Measurements from ENCODE around the gene CLEC4D. TPM values are rescaled to one million over a fixed set of nuclear protein-coding genes. Genes with fewer than 3 reads are reported as not detected.
"Not testable (repeated sequence)": the region's sequence is repeated elsewhere in the genome, so short reads cannot be mapped to it uniquely, and the experiment has no call there.

CLEC4D gene
- polyA plus RNA-seq (ENCODE audit: insufficient read length in 3 of 3), result under 1 TPM; 0.42 to 0.55 (median 0.43) TPM

DNA sequence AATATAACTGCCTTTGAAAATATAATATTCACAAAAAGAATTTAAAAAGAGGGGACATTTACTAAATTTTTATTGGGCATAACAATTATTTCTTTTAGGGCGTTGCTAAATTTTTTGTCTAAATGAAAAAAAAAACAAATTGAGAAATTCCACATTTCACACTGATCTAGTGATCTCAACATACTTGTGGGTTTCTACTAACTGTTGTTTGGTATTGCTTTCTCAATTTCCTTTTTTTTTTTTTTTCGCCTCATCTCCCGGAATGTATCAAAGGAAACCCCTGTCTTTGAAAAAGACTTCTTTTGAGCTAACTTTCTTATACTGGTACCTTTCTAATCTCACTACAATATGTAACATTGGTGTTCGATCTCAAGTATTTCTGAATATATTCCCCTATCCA lies at the start of gene CLEC4D:
TSS of gene CLEC4D (plus strand) at position 248 of the 400 bp plus-strand sequence. CDS start 230 bp downstream, outside the sequence.
- DNase-seq (ENCODE audit: low read depth in 3 of 3, low spot score in 2 of 3), result no peak

DNA sequence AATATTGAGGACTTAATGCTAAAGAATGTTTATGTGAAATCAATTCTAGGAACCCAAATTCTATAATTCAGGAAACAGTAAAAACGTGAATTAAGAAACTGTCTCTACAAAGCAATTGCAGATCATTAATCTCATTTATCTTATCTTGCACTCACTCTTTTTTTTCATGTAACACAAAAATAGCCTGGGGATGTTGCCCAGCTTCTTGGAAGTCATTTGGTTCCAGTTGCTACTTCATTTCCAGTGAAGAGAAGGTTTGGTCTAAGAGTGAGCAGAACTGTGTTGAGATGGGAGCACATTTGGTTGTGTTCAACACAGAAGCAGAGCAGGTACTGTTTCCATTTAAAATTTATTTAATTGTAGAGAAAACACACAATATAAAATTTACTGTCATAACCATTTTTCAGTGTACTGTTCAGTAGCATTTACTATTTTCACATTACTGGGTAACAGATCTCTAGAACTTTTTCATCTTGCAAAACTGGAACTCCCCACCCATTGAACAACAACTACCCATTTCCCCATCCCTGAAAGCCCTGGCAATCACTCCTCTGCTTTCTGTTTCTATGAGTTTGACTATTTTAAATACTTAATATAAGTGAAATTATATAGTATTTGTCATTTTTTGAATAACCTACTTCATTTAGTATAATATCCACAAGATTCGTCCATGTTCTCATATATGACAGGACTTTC lies 47.9 kb upstream of the CLEC4D start:
- DNase-seq (ENCODE audit: low read depth in 3 of 3, low spot score in 2 of 3), result no peak

DNA sequence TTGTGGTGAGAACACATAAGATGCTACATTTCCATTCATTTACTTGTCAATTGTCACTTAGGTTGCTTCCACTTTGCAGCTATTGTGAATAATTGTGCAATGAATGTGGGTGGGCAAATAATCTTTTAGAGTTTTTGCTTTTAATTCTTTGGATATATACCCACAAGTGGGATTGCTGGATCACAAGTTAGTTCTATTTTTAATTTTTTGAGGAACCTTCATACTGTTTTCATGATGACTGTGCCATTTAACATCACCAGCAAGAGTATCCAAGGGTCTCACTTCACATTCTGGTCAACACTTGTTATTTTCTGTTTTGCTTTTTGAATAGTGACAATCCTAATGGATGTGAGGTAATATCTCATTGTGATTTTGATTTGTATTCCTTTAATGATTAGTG lies 47.1 kb upstream of the CLEC4D start:
- no peak for DNase-seq (ENCODE audit: low read depth in 3 of 3, low spot score in 2 of 3)

DNA sequence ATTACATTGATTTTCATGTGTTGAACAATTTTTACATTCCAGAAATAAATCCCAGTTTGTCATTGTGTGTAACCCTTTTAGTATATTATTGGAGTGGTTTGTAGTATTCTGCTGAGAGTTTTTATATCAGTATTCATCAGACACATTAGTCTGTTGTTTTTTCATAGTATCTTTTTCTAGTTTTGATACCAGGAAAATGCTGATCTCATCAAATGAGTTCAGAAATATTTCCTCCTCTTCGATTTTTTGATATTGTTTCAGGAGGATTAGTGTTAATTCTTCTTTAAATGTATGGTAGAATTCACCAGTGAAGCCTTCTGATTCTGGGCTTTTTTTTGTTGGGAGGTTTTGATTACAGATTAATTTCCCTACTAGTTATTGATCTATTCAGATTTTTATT lies 42.2 kb upstream of the CLEC4D start:
- no peak for DNase-seq (ENCODE audit: low read depth in 3 of 3, low spot score in 2 of 3)

DNA sequence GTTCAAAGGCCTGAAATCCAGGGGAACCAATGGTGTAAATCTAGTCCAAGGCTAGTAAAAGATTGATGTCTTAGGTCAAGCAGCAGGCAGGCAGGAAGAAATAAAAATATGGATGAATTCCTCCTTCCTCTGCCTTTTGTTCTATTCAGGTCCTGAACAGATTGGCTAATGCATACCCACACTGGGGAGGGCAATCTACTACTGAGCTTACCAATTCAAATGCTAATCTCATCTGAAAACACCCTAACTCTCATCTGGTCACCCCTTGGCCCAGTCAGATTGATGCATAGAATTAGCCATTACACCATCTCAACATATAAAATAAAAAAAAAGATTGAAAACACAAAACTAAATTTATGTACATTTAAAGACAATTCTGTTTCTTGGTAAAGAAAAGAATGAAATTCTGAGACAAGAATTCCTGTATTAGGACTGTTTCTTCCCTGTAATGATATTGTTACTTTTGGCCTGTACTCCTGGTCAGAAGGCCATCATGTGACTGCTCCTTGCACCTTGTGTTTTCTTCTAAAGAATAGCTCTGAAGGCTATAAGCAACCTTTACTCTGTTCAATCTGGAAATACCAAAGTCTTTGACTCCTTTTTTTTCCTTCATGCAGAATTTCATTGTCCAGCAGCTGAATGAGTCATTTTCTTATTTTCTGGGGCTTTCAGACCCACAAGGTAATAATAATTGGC lies 37.6 kb upstream of the CLEC4D start:
- no peak for DNase-seq (ENCODE audit: low read depth in 3 of 3, low spot score in 2 of 3)

DNA sequence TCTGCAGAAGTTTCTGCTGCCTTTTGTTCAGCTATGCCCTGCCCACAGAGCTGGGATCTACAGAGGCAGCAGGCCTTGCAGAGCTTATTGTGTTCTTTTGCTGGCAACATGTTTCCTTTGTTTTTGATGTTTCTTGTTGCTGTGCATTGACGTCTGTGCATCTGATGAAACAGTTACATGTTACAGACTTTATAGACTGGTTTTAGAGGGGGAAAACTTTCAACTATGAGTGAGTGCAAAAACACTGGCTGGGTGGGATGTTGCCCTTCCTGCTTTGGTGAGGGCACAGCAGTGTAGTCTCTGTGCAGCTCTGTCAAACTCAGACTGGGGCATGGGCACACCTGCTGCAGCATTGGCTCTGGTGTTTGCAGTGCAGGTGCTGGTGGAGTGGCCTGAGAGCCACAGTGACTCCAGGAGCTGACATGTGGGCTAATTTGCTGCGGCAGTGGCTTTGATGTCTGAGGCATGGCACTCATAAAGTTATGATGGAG lies 30.7 kb upstream of the CLEC4D start:
- no peak for DNase-seq (ENCODE audit: low read depth in 3 of 3, low spot score in 2 of 3)

DNA sequence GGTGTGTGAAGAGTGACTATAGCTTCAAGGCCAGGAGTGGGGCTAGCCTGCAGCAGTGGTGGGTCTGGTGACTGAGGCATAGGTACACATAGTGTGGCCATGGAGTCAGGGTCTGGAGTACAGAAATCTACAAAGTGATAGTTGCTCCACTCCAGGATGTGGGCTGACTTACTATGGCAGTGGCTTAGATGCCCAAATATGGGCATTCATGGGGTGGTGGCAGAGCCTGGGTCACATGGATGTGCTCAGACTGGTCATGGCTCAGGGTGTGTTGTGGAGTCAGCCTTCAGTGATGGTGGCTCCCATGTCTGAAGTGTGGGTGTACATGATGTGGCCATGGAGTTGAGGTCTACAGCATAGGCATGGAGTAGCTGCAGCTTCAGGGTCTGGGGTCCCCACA lies 30.2 kb upstream of the CLEC4D start:
- no peak for DNase-seq (ENCODE audit: low read depth in 3 of 3, low spot score in 2 of 3)

DNA sequence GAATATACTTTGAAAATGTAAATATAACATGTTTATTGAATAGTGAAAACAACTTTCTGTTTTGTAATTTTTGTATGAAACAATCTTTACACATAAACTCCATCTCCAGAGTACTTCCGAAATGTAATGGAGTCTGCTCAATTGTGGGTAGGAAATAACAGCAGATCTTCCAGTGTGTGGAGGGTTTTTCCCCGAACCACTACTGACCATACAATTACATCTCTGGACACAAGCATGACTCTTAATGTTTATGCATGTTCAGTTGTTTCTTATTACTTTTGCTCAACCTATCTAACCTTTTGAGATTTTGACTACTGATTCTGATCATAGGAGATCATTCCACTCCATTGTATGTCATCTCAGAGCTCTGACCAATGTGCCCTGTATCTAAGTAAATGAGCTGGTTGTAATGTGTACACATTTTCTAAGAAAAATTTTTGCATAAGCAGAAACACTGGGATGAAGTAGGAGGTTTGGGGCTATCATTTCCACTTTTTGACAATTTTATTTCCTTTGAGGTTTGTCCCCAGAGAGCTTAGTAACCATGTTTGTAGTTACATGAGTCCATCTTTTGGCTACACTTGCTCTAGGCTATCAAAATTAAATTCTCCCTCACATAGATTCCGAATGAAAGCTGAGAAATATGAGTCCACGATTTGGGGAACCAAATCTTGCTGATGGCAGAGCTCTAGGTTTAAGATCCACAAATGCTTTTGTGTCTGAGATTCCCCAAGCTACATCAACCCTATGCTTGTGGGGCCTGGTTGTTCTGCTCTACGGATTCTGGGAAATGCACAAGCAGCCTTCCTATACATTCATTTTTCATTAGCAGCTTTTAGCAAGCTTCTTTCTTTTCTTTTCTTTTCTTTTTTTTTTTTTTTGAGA lies 21.4 kb upstream of the CLEC4D start:
- DNase-seq (ENCODE audit: low read depth in 3 of 3, low spot score in 2 of 3), result no peak

DNA sequence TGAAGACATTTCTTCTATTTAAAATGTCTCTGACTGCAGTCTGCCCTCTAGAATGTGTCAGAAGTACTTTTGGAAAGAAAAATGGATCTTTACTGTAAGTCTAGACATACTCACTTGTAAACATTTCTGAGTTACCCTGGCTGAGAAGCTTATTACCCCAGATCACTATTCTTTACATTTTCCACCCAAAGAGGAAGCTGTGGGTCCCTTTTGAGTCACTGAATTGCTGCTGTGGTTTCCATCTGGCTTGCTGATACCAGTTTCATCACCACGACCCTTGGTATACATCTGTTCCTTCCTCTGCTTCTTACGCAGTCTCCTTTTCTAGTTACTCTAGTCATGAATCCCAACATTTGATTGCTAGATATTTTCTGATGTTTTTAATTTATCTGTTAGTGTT lies 20.2 kb upstream of the CLEC4D start:
- DNase-seq (ENCODE audit: low read depth in 3 of 3, low spot score in 2 of 3), result no peak

DNA sequence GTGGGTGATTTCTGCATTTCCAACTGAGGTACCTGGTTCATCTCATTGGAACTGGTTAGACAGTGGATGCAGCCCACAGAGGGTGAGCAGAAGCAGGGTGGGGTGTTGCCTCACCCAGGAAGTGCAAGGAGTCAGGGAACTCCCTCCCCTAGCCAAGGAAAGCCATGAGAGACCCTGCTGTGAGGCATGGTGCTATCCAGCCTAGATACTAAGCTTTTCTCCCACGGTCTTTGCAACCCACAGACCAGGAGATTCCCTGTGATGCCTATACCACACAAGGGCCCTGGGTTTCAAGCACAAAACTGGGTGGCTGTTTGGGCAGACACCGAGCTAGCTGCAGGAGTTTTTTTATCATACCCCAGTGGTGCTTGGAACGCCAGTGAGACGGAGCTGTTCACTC lies 17.6 kb upstream of the CLEC4D start:
- not testable (repeated sequence) for DNase-seq (ENCODE audit: low read depth in 3 of 3, low spot score in 2 of 3)

DNA sequence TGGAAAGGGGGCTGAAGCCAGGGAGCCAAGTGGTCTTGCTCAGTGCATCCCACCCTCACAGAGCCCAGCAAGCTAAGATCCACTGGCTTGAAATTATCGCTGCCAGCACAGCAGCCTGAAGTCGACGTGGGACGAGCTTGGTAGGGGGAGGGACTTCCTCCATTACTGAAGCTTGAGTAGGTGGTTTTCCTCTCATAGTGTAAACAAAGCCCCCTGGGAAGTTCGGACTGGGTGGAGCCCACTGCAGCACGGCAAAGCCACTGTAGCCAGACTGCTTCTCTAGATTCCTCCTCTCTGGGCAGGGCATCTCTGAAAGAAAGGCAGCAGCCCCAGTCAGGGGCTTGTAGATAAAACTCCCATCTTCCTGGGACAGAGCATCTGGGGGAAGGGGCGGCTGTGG lies 17.2 kb upstream of the CLEC4D start:
- not testable (repeated sequence) for DNase-seq (ENCODE audit: low read depth in 3 of 3, low spot score in 2 of 3)

DNA sequence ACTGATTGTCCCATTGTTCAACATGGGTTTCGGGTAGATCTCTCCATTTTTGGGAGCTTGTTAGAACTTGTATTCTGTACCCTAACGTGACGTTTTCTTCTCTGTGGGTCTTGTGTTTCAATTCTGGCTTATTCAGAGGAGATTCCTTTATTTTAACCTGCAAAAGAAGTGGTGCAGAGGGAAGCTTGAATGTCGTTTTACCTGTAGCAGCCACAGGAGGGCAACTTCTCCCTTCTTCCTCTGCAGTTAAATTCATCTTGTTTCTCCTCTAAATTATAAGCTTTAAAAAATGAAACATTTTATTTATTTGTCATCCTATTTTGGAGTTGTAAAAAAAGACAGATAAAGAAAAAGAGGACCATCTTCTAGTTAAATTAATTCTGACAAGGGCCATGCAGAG lies 13.7 kb upstream of the CLEC4D start:
- no peak for DNase-seq (ENCODE audit: low read depth in 3 of 3, low spot score in 2 of 3)

DNA sequence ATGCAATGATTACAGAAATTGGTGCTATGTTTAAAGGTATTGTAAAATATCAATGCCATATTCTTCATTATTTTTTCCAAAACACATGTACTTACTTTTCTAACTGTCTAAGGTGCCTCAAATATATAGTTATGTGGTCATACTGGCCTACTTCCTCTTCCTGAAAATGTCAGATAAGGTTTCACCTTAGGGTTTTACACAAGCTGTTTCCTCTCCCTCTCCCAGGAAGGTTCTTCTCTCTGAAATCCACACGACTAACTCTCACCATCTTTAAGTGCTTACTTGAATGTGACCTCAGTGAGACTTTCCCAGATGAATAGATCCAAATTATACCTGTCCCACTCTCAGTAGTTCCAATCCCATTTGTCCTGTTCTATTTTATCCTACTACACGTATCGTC lies 11.6 kb upstream of the CLEC4D start:
- no peak for DNase-seq (ENCODE audit: low read depth in 3 of 3, low spot score in 2 of 3)

DNA sequence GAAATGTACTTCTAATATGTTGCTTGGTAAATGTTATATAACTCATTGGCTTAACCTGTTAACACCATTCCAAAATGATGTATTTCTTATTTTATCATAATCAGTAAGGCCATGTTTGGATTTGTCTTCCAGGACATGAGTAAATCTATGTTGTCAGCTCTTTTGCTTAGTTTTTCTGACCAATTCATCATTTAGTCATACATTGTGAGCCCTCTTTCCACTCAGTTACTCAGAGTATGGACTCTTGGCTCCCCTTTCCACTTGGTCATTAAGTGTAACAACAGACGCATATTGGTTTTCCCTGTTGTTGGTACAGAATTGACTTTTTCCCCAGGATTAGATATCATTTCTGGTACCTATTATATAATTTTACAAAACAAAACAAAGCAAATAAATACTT lies 9.0 kb upstream of the CLEC4D start:
- DNase-seq (ENCODE audit: low read depth in 3 of 3, low spot score in 2 of 3), result no peak

DNA sequence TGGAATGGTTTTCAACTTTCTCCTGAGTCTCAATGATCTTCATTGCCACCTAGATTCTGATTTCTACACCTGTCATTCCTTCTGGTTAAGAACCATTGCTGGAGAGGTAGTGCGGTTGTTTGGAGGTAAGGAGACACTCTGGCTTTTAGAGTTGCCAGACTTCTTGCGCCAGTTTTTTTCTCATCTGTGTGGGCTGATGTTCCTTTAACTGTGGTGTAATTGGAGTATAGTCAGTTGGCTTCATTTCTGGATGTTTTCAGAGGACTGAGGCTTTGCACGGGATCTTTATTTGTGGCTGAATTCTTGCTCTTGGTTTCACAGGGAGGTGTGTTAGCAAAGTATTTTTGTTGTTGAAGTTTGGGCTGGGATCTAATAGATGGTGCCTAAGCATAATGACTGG lies 5.7 kb upstream of the CLEC4D start:
- no peak for DNase-seq (ENCODE audit: low read depth in 3 of 3, low spot score in 2 of 3)

DNA sequence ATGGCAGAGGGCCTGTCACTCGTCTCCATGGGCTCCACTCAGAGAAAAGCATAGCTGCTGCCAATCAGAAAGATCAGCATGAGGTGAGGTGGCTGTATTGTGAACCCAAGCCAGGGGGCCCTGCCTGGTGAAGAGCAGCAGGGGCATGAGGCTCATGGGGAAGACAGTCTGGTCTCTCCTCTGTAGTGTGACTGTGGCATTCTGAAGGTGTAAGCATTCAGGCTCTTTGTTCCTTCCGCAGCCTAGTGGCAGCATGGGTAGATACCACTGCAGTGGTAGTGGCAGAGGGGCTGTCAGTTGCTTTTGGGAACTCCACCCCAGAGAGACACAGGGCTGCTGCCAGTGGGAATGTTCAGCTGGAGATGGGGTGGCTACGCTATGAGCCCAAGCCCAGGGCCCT lies 5.1 kb upstream of the CLEC4D start:
- no peak for DNase-seq (ENCODE audit: low read depth in 3 of 3, low spot score in 2 of 3)

DNA sequence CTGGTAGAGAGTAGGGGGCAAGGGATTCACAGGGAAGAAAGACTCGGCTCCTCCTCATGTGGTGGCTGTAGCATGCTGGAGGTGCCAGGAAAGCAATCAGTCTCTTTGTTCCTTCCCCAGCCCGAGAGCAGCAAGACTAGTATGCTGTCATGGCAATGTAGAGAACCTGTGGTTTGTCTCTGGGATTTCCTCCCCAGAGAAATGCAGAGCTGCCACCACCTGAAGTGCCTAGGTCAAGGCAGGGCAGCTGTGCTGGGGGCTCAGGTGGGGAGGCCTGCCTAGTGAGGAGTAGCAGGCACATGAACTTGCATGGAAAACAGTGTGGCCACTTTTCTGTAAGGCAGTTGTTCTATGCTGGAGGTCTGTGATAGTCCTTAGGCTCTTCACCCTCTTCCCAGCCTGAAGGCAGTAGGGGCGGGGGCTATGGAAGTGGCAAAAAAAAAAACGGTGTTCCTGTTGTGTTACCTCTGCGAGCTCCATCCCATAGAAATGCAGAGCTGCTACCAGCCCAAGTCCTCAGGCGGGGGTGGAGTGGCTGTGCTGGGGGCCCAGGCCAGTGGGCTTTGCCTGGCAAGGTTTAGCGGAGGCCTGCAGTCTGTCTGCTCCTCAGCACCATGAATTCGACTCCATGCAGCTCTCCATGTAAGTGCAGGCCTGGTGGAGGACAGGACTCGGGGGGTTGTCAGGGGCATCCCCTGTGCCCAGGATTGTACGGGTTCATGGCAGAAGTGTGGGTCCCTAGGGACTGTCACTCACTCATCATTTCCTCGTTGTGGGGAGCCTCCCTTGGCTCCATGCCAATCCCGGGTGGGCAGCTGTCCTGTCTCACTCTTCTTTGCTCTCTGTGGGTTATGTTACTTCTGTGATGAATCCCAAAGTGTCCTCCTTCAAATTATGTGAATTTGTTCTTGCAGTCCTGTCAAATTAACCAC lies 4.1 kb upstream of the CLEC4D start:
- DNase-seq (ENCODE audit: low read depth in 3 of 3, low spot score in 2 of 3), result no peak

DNA sequence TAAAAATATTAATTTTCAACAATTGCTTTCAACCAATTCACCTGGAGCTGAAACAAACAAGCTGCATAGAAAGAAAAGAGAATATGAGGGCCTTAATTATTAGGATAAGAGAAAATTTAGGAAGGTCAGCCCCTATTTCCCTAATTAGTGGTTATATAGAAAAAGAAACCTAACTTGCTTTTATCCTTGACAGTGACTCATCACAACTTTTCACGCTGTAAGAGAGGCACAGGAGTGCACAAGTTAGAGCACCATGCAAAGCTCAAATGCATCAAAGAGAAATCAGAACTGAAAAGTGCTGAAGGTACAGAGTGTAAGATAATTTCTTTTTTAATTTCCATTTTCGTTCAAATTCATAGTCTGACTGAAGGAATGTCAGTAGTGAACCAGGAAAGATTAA lies 4.7 kb downstream of the CLEC4D start:
- DNase-seq (ENCODE audit: low read depth in 3 of 3, low spot score in 2 of 3), result no peak

DNA sequence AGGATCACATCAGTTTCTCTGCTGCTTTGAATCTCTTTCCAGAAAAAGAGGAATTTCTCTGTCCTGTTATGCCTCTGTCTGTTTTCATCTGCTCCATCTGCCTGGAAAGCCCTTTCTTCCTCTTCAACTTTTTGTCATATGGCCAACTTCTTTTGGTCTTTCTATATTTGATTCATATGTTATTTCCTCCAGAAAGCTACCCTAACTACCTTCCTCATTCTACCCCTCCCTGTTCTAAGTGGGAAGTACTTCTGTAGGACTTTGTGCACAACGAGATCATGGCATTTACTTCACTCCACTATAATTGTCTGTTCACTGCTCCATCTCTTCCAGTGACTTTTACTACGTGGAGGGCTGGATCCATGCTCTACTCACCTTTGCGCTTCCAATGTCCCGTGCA lies 5.9 kb downstream of the CLEC4D start:
- no peak for DNase-seq (ENCODE audit: low read depth in 3 of 3, low spot score in 2 of 3)
